Upper lobe of right lung (tissue), 1 donor: ENCODE data around the gene TMEM247. TPM values are rescaled to one million over a fixed set of nuclear protein-coding genes. Genes with fewer than 3 reads are reported as not detected.

Experiments used
- ATAC-seq: fragments of 200-7000 bp; cut with Tn5 transposase; one replicate; pipeline ENCODE4 v1.9.1; 2020; ENCODE audit warnings: mild to moderate bottlenecking, moderate library complexity
- DNase-seq: peaks from one replicate; pipeline ENCODE4 v3.0.0-alpha.2; 2020
- H3K27ac ChIP-seq: fragments of 200-600 bp; one replicate; pipeline ENCODE4 v1.8.0; 2022
- H3K27me3 ChIP-seq: fragments of 200-600 bp; one replicate; pipeline ENCODE4 v1.8.0; 2022; ENCODE audit warnings: mild to moderate bottlenecking
- H3K36me3 ChIP-seq: fragments of 200-600 bp; one replicate; pipeline ENCODE4 v1.8.0; 2022
- H3K4me1 ChIP-seq: fragments of 200-600 bp; one replicate; pipeline ENCODE4 v1.8.0; 2022
- H3K4me3 ChIP-seq: fragments of 200-600 bp; one replicate; pipeline ENCODE4 v1.8.0; 2022; ENCODE audit warnings: mild to moderate bottlenecking
- H3K9me3 ChIP-seq: fragments of 200-600 bp; one replicate; pipeline ENCODE4 v1.8.0; 2022
- intact Hi-C: fragments of 100-400 bp; cut with DNase I; formaldehyde crosslinking; loops from one replicate; pipeline ENCODE4 v1.11.0; 2022
- total RNA-seq: library from RNA; stranded (reverse); fragmentation: NEBNext Ultra II Directional; extraction: Animal tissue kit (Norgen Biotek cat#: 25700); gene quantifications from one replicate; pipeline ENCODE4 v1.2.1, GENCODE V29; 2021
- TF ChIP-seq, protein P1 (sequence below): fragments of 200-600 bp; IDR thresholded peaks from one replicate; pipeline ENCODE4 v1.8.0; 2022; ENCODE audit warnings: antibody characterized with exemption
- donor health status: DM: no; HTN: yes; CAD: no; lungs with severe emphysema.

Gene TMEM247
- total RNA-seq, 1 donor from 2014 or later = not detected

GRCh38 chr2:46497766-46498165 is 18.4 kb downstream of the TMEM247 start:
- ATAC-seq = no peak
- H3K4me1 ChIP-seq = peaks cover 4% of the 10 kb centered on the region
- peak; percentile 34 for DNase-seq
- H3K9me3 ChIP-seq = no peaks in the 10 kb centered on the region
- no peaks in the 10 kb centered on the region for H3K27me3 ChIP-seq
- intact Hi-C loops = no loop called here
- H3K36me3 ChIP-seq = no peaks in the 10 kb centered on the region
- TF ChIP-seq, protein P1, sequence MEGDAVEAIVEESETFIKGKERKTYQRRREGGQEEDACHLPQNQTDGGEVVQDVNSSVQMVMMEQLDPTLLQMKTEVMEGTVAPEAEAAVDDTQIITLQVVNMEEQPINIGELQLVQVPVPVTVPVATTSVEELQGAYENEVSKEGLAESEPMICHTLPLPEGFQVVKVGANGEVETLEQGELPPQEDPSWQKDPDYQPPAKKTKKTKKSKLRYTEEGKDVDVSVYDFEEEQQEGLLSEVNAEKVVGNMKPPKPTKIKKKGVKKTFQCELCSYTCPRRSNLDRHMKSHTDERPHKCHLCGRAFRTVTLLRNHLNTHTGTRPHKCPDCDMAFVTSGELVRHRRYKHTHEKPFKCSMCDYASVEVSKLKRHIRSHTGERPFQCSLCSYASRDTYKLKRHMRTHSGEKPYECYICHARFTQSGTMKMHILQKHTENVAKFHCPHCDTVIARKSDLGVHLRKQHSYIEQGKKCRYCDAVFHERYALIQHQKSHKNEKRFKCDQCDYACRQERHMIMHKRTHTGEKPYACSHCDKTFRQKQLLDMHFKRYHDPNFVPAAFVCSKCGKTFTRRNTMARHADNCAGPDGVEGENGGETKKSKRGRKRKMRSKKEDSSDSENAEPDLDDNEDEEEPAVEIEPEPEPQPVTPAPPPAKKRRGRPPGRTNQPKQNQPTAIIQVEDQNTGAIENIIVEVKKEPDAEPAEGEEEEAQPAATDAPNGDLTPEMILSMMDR = no peak
- no peak overlapping the region for H3K4me3 ChIP-seq
- no peak overlapping the region for H3K27ac ChIP-seq

DNA sequence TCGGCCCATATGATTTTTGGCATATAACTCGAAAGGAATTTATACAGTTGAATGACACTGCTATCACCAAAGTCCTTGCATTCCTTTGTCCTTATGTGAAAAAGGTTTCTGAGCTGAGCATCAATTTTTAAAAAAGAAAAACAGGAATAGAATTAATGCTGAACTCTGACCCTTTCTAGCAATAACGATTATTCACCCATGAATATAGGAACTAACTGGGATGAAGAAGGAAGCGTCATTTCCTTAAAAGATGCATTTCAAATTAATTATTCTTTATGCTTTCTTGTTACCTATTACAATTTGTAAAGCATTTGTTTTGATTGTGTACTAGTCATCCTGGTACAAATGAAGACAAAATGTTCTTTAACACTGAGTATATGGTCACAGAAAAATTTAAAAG is 19.3 kb downstream of the TMEM247 start:
- Histone ChIP-seq H3K27ac (no peak overlapping the region), H3K4me3 (no peak overlapping the region), H3K27me3 (no peaks in the 10 kb centered on the region), H3K4me1 (peaks cover 4% of the 10 kb centered on the region), H3K36me3 (no peaks in the 10 kb centered on the region), H3K9me3 (no peaks in the 10 kb centered on the region)
- DNase-seq (no peak), ATAC-seq (no peak)
- TF ChIP-seq, protein P1 = no peak
- intact Hi-C loops = no loop called here

DNA sequence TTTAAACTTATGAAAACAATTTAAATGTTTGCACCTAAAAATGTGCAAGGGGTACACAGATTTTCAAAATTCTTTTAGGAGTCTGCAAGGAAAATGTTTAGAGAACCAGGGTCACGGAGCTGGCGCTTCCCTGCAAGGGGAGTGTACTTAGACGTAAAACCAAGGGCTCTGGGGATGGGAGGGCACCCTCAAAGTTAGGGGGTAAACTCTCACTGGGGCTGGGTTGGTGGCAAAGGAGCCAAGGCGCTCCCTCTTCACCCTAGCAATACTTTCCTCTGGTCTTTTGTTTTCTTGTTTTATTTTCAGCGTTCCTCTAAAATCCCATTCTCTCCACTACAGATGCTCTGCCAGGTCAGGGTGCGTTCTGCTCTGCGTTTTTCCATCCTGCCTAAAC is 20.0 kb downstream of the TMEM247 start:
- Histone ChIP-seq H3K9me3 (no peaks in the 10 kb centered on the region), H3K27ac (peak overlapping the region; percentile 80), H3K4me1 (peaks cover 4% of the 10 kb centered on the region), H3K36me3 (no peaks in the 10 kb centered on the region), H3K27me3 (no peaks in the 10 kb centered on the region), H3K4me3 (peak overlapping the region; percentile 74)
- DNase-seq (no peak), ATAC-seq (no peak)
- intact Hi-C loops = no loop called here
- TF ChIP-seq, protein P1 = no peak

DNA sequence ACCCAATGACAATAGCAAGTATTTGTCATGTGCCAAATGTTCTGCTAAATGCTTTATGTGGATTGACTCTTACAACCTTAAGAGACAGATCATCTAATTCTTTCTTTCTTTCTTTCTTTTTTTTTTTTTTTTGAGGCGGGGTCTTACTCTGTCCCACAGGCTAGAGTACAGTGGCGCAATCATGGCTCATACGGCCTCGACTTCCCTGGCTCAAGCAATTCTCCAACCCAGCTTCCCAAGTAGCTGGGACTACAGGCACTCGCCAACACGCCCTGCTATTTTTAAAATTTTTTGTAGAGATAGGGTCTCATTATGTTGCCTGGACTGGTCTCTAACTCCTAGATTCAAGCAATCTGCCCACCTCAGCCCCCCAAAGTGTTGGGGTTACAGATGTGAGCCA is 21.4 kb downstream of the TMEM247 start:
- Histone ChIP-seq H3K36me3 (no peaks in the 10 kb centered on the region), H3K4me1 (peaks cover 4% of the 10 kb centered on the region), H3K4me3 (no peak overlapping the region), H3K27me3 (no peaks in the 10 kb centered on the region), H3K9me3 (no peaks in the 10 kb centered on the region), H3K27ac (no peak overlapping the region)
- intact Hi-C loops = no loop called here
- DNase-seq = peak; percentile 20
- ATAC-seq = no peak
- TF ChIP-seq, protein P1 = no peak

DNA sequence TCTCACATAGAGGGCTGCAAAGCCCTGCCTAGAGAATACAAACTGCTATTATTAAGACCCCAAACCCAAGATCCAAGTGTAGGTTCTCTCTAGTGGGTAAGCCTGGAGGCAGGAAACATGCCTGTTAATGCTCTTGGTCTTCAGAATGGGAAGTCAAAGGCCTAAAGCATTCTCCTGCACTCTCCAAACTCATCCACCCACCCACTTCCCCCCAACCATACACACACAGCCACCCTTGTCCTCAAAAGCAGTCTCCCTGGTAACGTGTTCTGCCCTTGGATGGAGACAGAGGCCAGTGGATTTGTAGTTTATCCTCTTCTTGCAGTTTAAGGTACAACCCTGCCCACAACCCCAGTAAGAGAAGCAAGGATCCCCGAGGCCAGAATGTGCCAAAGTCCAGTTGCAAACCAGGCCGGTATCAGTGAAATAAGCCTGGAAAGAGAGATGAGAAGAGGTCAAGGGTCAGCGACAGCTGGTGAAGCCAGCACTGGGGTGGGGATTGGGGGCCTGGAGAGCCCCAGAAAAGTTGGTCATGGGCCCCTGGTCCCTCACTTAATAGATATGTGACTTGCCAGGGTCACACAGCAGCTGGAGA is 23.0 kb downstream of the TMEM247 start:
- DNase-seq (peak; percentile 23), ATAC-seq (no peak)
- no peaks in the 10 kb centered on the region for H3K36me3 ChIP-seq
- TF ChIP-seq, protein P1 = no peak
- no peak overlapping the region for H3K4me3 ChIP-seq
- no peak overlapping the region for H3K27ac ChIP-seq
- intact Hi-C loops = no loop called here
- H3K9me3 ChIP-seq = no peaks in the 10 kb centered on the region
- no peaks in the 10 kb centered on the region for H3K27me3 ChIP-seq
- H3K4me1 ChIP-seq = peaks cover 4% of the 10 kb centered on the region

DNA sequence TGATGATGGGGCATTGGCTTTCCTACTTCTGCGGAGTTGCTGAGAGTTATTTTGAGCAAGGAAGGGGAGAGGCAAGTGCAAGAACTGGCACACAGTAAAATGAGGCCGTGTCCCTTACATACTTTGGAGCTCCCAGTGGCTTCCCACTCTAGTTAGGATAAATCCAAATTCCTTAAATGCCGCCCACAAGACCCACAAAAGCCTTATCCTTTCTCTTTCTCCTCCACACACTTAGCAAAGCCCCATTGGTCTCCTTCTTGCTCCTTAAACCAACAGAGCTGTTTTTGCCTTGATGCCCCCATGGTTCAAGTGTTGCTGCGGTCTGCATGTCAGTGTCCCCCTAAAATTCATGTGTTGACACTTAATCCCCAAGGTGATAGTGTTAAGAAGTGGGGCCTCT is 24.3 kb downstream of the TMEM247 start:
- ATAC-seq (no peak), DNase-seq (no peak)
- Histone ChIP-seq H3K27ac (no peak overlapping the region), H3K27me3 (no peaks in the 10 kb centered on the region), H3K4me3 (no peak overlapping the region), H3K4me1 (peaks cover 4% of the 10 kb centered on the region), H3K9me3 (no peaks in the 10 kb centered on the region), H3K36me3 (no peaks in the 10 kb centered on the region)
- intact Hi-C loops = no loop called here
- TF ChIP-seq, protein P1 = no peak
